GM12873 (cell line): ENCODE data around the gene PCSK6.

Experiments used
- TF ChIP-seq, protein P1 (sequence below): IDR thresholded peaks from 2 replicates; pipeline ENCODE4 v1.5.1; 2012; ENCODE audit warnings: low read depth, mild to moderate bottlenecking, moderate library complexity, low read length, control low read depth; ENCODE audit not compliant: insufficient read depth; ENCODE audit errors: missing control alignments

Gene PCSK6

GRCh38 chr15:101489599-101490407, at the start of gene PCSK6:
PCSK6 (minus strand) TSS chr15:101489707; CDS start chr15:101489670, 37 bp downstream.
- TF ChIP-seq, protein P1, sequence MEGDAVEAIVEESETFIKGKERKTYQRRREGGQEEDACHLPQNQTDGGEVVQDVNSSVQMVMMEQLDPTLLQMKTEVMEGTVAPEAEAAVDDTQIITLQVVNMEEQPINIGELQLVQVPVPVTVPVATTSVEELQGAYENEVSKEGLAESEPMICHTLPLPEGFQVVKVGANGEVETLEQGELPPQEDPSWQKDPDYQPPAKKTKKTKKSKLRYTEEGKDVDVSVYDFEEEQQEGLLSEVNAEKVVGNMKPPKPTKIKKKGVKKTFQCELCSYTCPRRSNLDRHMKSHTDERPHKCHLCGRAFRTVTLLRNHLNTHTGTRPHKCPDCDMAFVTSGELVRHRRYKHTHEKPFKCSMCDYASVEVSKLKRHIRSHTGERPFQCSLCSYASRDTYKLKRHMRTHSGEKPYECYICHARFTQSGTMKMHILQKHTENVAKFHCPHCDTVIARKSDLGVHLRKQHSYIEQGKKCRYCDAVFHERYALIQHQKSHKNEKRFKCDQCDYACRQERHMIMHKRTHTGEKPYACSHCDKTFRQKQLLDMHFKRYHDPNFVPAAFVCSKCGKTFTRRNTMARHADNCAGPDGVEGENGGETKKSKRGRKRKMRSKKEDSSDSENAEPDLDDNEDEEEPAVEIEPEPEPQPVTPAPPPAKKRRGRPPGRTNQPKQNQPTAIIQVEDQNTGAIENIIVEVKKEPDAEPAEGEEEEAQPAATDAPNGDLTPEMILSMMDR: no peak

- TF ChIP-seq, protein P1: no peak
These were observed 49.5 kb upstream of the PCSK6 start for GRCh38 chr15:101538996-101539395.

DNA sequence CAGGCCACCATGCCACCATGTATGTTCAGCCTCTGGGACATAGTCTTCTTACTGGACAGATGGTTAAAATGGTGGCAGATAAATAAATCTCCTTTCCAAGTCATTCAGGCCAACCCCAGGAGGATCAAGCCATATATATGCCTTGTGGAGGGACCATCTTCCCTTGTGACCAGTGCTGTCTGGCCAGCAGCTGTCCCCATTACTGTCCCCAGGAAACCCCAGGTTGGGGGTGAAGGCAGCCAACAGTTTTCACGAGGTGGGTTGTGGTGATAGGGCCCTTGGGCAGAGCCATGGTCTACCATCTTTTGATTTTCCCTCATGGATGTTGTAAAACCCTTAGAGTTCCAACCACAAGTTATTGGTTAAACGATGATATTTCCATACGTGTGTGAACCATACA, 48.7 kb upstream of the PCSK6 start:
- TF ChIP-seq, protein P1: no peak

DNA sequence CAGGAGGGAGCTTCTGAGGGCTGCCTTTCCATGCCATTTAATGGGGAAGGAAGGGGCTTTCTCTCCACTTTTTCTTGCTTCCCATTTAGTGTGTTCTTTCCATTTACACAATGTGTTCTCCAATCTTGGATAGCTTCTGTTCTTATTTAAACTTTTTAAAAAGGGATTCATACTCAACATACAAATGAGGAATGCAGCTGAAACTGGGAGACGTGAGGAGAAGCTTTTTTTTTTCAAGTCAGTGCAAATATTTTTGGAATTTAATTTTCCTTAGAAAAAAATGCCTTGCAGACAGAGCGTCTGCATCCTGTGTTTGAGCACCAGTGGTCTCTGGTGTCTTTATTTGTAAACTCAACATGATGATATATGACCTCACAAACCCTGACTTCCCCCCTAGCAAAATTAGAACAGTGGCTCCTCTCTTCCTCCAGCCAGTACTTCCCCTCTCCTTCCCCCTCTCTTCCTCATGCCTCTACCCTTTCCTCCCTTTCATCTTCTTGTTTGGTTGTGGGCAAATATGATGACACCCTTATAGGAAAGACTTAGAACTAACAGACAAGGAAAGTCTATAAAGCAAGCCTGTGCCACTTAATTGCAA, 48.1 kb upstream of the PCSK6 start:
- TF ChIP-seq, protein P1: no peak

GRCh38 chr15:101536875-101537405, 47.4 kb upstream of the PCSK6 start:
- TF ChIP-seq, protein P1: no peak

- TF ChIP-seq, protein P1: no peak
These were observed 46.8 kb upstream of the PCSK6 start for GRCh38 chr15:101536166-101536874.
